HepG2 (cell line): ENCODE measurements around the gene CALY. TPM values are rescaled to one million over a fixed set of nuclear protein-coding genes. Genes with fewer than 3 reads are reported as not detected.

Experiments used
- DR1 ChIP-seq: sonication (generic); formaldehyde crosslinking; IDR thresholded peaks from 2 replicates; pipeline ENCODE4 v1.8.0; 2021; ENCODE audit warnings: mild to moderate bottlenecking, missing genetic modification reagents, inconsistent platforms
- FIP1L1 ChIP-seq: fragments of 200-400 bp; formaldehyde crosslinking; IDR thresholded peaks from 2 replicates; pipeline ENCODE4 v1.6.1; 2018; ENCODE audit warnings: low read depth, mild to moderate bottlenecking, low read length, moderate library complexity, borderline replicate concordance; ENCODE audit not compliant: insufficient read depth
- MIER2 ChIP-seq: IDR thresholded peaks from 2 replicates; pipeline ENCODE4 v1.6.1; 2016; ENCODE audit warnings: missing biosample characterization, missing genetic modification reagents
- MIXL1 ChIP-seq: IDR thresholded peaks from 2 replicates; pipeline ENCODE4 v1.6.1; 2016
- RORA ChIP-seq: sonication (generic); formaldehyde crosslinking; IDR thresholded peaks from 2 replicates; pipeline ENCODE4 v1.5.0; 2020; ENCODE audit warnings: mild to moderate bottlenecking, missing genetic modification reagents, moderate library complexity
- TBP ChIP-seq: sonication (generic); formaldehyde crosslinking; IDR thresholded peaks from 2 replicates; pipeline ENCODE4 v1.5.0; 2020; ENCODE audit warnings: missing genetic modification reagents
- ZFP91 ChIP-seq: sonication (generic); formaldehyde crosslinking; IDR thresholded peaks from 2 replicates; pipeline ENCODE4 v1.9.0; 2022; ENCODE audit warnings: missing genetic modification reagents, mild to moderate bottlenecking, borderline replicate concordance
- ZFYVE20 ChIP-seq: sonication (generic); formaldehyde crosslinking; IDR thresholded peaks from 2 replicates; pipeline ENCODE4 v1.8.0; 2023; ENCODE audit warnings: low read depth, mild to moderate bottlenecking, moderate library complexity, missing genetic modification reagents, borderline replicate concordance
- ZHX2 ChIP-seq, 2 experiments: sonication (generic) in 1 of 2; formaldehyde crosslinking in 1 of 2; IDR thresholded peaks; 2 replicates each; pipeline versions ENCODE4 v1.6.1 to v1.9.0; 2014 to 2022; ENCODE audit warnings: antibody characterized with exemption in 1 of 2, borderline replicate concordance in 1 of 2, inconsistent platforms in 1 of 2, low read depth in 1 of 2, missing genetic modification reagents in 1 of 2
- ZMYM3 ChIP-seq: sonication (generic); formaldehyde crosslinking; IDR thresholded peaks from 2 replicates; pipeline ENCODE4 v1.5.1; 2020; ENCODE audit warnings: mild to moderate bottlenecking, missing genetic modification reagents
- ZNF597 ChIP-seq: sonication (generic); formaldehyde crosslinking; IDR thresholded peaks from 2 replicates; pipeline ENCODE4 v1.5.0; 2020; ENCODE audit warnings: missing genetic modification reagents
- ZNF639 ChIP-seq: conservative IDR thresholded peaks from 2 replicates; pipeline ENCODE4 v1.6.1; 2018; ENCODE audit warnings: missing genetic modification reagents
- ZNF672 ChIP-seq: sonication (generic); formaldehyde crosslinking; IDR thresholded peaks from 2 replicates; pipeline ENCODE4 v1.8.1; 2022; ENCODE audit warnings: missing genetic modification reagents
- ZNF710 ChIP-seq: sonication (generic); formaldehyde crosslinking; IDR thresholded peaks from 2 replicates; pipeline ENCODE4 v1.5.0; 2020; ENCODE audit warnings: mild to moderate bottlenecking, missing genetic modification reagents, borderline replicate concordance
- ZNF883 ChIP-seq: sonication (generic); formaldehyde crosslinking; IDR thresholded peaks from 2 replicates; pipeline ENCODE4 v1.5.1; 2020; ENCODE audit warnings: mild to moderate bottlenecking, missing genetic modification reagents; ENCODE audit errors: not compliant biosample characterization
- polyA plus RNA-seq, 8 experiments: library from polyadenylated mRNA; depleted of rRNA in 3 of 8; stranded (reverse) in 7 of 8; unstranded in 1 of 8; fragments of >200 nt; fragmentation: Illumina TruSeq in 4 of 8; extraction: Trizol in 4 of 8; gene quantifications; 2 replicates each; pipeline versions ENCODE4 v1.2.1 to v1.2.3, GENCODE V29; 2011 to 2016; ENCODE audit warnings: low read depth in 4 of 8, missing spikeins in 1 of 8, mixed read lengths in 1 of 8; ENCODE audit not compliant: insufficient read depth in 1 of 8
- total RNA-seq, 5 experiments: library from RNA; depleted of rRNA; stranded (reverse); fragments of >200 nt; fragmentation: Illumina TruSeq; extraction: Trizol; gene quantifications; 2 replicates each; pipeline ENCODE4 v1.2.3, GENCODE V29; 2016; ENCODE audit warnings: low read depth in 1 of 5

Gene CALY
- total and polyA plus RNA-seq, 2 of the 13 experiments (the other 11 are each of a cell fraction or from before 2014, with no cell fraction given), result 0.08 TPM; not detected in 1

- TF ChIP-seq ZHX2 (IDR thresholded peaks at IDR 0.05; ENCODE audit: low read depth) (no peak), ZHX2 (CRISPR knock-in tag; IDR thresholded peaks at IDR 0.05; ENCODE audit: borderline replicate concordance) (no peak), ZNF883 (no peak), ZFP91 (CRISPR knock-in tag) (peak; percentile 64), ZNF710 (CRISPR knock-in tag) (no peak), RORA (CRISPR knock-in tag) (no peak), ZNF639 (no peak), MIXL1 (no peak), ZMYM3 (CRISPR knock-in tag) (no peak), ZFYVE20 (CRISPR knock-in tag) (no peak), DR1 (CRISPR knock-in tag) (peak; percentile 95), ZNF597 (CRISPR knock-in tag) (no peak), ZNF672 (CRISPR knock-in tag) (no peak), MIER2 (CRISPR knock-in tag) (no peak), TBP (CRISPR knock-in tag) (no peak), FIP1L1 (no peak)
These were observed 36.7 kb upstream of the CALY start, which contains the start of gene ECHS1 (continued) for GRCh38 chr10:133373174-133374090.
